ENCODE measurements around the gene CPNE8.
A peak's percentile ranks its signal among the peaks of the same experiment; 100 is the strongest.

The CPNE8 gene

GRCh38 chr12:38921025-38921677 is 15.8 kb upstream of the CPNE8 start:
- TF ChIP-seq CEBPB (IDR thresholded peaks at IDR 0.05) (no peak), TCF12 (IDR thresholded peaks at IDR 0.05; ENCODE audit: low read depth) (no peak), RAD21 (IDR thresholded peaks at IDR 0.05; ENCODE audit: low read depth) (peak; percentile 97)
- TF ChIP-seq, protein P1, sequence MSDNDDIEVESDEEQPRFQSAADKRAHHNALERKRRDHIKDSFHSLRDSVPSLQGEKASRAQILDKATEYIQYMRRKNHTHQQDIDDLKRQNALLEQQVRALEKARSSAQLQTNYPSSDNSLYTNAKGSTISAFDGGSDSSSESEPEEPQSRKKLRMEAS (IDR thresholded peaks at IDR 0.05): no peak

DNA sequence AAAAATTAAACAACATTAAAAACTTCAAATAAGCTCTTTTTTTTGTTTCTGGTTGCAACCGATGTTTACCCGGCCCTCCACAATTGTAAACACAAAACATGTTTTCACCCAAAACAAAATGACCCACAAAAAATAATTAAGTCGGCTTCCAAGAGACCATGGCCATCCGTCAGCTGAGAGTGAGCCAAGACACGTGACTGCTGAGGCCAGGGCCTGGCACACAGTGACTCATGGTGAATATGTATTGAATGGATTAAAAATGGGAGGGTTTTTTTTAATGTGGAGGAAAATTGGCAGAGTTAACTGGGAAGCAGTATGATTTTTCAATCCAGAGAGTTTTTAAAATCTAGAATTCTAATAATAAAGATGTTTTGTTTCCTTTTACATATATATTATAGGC is 13.8 kb upstream of the CPNE8 start:
- TF ChIP-seq USF1 (IDR thresholded peaks at IDR 0.05): peak; percentile 46; the same call in 1 of the 2 replicates
- TF ChIP-seq NFIC (IDR thresholded peaks at IDR 0.05): no peak

DNA sequence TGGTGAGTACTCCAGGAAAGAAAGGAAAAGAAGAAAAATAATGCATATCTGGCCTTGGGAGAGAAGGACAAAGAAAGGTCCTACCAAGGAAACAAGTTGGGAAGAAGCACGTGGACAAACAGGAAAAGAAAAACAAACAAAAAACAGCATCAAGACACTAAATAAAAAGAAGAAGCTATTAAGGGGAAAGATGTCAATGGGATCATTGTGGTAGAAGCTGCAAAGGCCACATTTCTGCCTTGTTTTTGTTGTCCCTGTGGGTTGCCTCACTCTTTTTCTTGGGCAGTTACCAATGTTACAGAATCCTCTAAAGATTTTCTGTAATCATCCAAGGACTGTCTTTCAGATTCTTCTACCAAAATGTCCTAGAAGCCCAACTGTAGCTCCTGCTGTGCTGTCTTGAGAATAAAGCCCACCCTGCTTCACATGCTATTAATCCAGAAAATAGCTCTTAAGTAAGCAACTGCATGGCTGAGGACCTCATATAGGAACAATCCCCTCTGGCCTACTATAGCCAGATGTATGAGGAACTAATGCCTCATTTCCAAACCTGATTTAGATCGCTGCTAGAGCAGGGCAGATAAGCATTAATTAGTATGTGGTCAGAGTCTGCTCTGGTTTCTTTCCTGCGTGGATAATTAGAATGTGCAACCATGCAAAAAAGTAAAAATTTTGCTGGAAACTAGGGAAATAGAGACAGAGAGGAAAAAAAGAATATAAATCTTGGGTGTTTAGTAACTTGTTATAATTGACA is 10.2 kb upstream of the CPNE8 start:
- TF ChIP-seq TCF12 (IDR thresholded peaks at IDR 0.05; ENCODE audit: low read depth) (no peak), TEAD4 (IDR thresholded peaks at IDR 0.05) (no peak), YY1 (IDR thresholded peaks at IDR 0.05; ENCODE audit: low read depth) (no peak), TAF1 (IDR thresholded peaks at IDR 0.05; ENCODE audit: low read depth) (no peak), FOXM1 (IDR thresholded peaks at IDR 0.05; ENCODE audit: borderline replicate concordance, low read depth) (no peak), EGR1 (IDR thresholded peaks at IDR 0.05) (no peak), EP300 (IDR thresholded peaks at IDR 0.05; ENCODE audit: borderline replicate concordance) (no peak), ZBTB7A (IDR thresholded peaks at IDR 0.05; ENCODE audit: low read depth) (no peak), NFIC (IDR thresholded peaks at IDR 0.05) (no peak), REST (IDR thresholded peaks at IDR 0.05; ENCODE audit: low read depth) (no peak), RAD21 (IDR thresholded peaks at IDR 0.05; ENCODE audit: low read depth) (no peak), CEBPB (IDR thresholded peaks at IDR 0.05) (no peak)
- TF ChIP-seq, protein P1 (IDR thresholded peaks at IDR 0.05): no peak

- TF ChIP-seq USF1 (IDR thresholded peaks at IDR 0.05) (no peak), FOXM1 (IDR thresholded peaks at IDR 0.05; ENCODE audit: borderline replicate concordance, low read depth) (no peak), ZBTB7A (IDR thresholded peaks at IDR 0.05; ENCODE audit: low read depth) (no peak), TCF12 (IDR thresholded peaks at IDR 0.05; ENCODE audit: low read depth) (no peak), YY1 (IDR thresholded peaks at IDR 0.05; ENCODE audit: low read depth) (no peak), NFIC (IDR thresholded peaks at IDR 0.05) (no peak), RAD21 (IDR thresholded peaks at IDR 0.05; ENCODE audit: low read depth) (no peak), TEAD4 (IDR thresholded peaks at IDR 0.05) (no peak), EP300 (IDR thresholded peaks at IDR 0.05; ENCODE audit: borderline replicate concordance) (no peak), CREB1 (IDR thresholded peaks at IDR 0.05; ENCODE audit: low read depth) (no peak), CEBPB (IDR thresholded peaks at IDR 0.05) (no peak)
- TF ChIP-seq, protein P1 (IDR thresholded peaks at IDR 0.05): no peak
Observed at GRCh38 chr12:38912116-38912515, 6.7 kb upstream of the CPNE8 start.

DNA sequence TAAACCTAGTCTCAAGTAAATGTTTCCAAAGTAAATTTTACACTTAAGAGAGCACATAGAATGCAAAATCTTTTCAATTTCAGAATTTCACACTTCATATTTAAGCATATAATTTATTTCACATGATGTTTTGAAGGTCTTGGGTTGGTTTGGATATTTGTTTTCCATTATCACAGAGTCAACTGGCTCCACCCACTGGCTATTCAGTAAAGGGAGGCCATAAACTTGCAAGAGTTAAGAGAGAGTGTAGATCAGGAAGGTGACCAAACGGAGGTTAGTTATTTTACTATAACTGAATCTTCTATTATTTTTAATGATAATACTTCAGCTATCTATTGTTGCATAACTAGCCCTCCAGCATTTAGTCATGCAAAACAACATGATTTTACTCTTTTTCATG is 6.2 kb upstream of the CPNE8 start:
- TF ChIP-seq REST (IDR thresholded peaks at IDR 0.05; ENCODE audit: low read depth) (no peak), ZBTB7A (IDR thresholded peaks at IDR 0.05; ENCODE audit: low read depth) (no peak), NFIC (IDR thresholded peaks at IDR 0.05) (no peak), RAD21 (IDR thresholded peaks at IDR 0.05; ENCODE audit: low read depth) (no peak), YY1 (IDR thresholded peaks at IDR 0.05; ENCODE audit: low read depth) (no peak), EGR1 (IDR thresholded peaks at IDR 0.05) (no peak)
- TF ChIP-seq, protein P1 (IDR thresholded peaks at IDR 0.05): no peak

All from Ishikawa (cell line).